ENCODE data around the gene RNU6-9.

Gene RNU6-9

GRCh38 chr19:861756-862580 lies 31.3 kb upstream of the RNU6-9 start:
- H3K4me3 ChIP-seq (ENCODE audit: low read depth, low read length): no peak overlapping the region

GRCh38 chr19:862581-863314 lies 30.5 kb upstream of the RNU6-9 start:
- no peak overlapping the region for H3K4me3 ChIP-seq (ENCODE audit: low read depth, low read length)

GRCh38 chr19:863315-863620 lies 30.0 kb upstream of the RNU6-9 start:
- no peak overlapping the region for H3K4me3 ChIP-seq (ENCODE audit: low read depth, low read length)

- no peak overlapping the region for H3K4me3 ChIP-seq (ENCODE audit: low read depth, low read length)
Observed at GRCh38 chr19:866769-867300, 26.4 kb upstream of the RNU6-9 start.

GRCh38 chr19:867301-867793 lies 25.9 kb upstream of the RNU6-9 start:
- H3K4me3 ChIP-seq (ENCODE audit: low read depth, low read length): no peak overlapping the region

GRCh38 chr19:867855-868457 lies 25.3 kb upstream of the RNU6-9 start:
- H3K4me3 ChIP-seq (ENCODE audit: low read depth, low read length): no peak overlapping the region

GRCh38 chr19:868458-869244 lies 24.6 kb upstream of the RNU6-9 start:
- no peak overlapping the region for H3K4me3 ChIP-seq (ENCODE audit: low read depth, low read length)

- no peak overlapping the region for H3K4me3 ChIP-seq (ENCODE audit: low read depth, low read length)
Observed at GRCh38 chr19:869245-870177, 23.8 kb upstream of the RNU6-9 start.

- H3K4me3 ChIP-seq (ENCODE audit: low read depth, low read length): no peak overlapping the region
Observed at GRCh38 chr19:870314-870713, 23.0 kb upstream of the RNU6-9 start.

- no peak overlapping the region for H3K4me3 ChIP-seq (ENCODE audit: low read depth, low read length)
Observed at GRCh38 chr19:870963-871401, 22.3 kb upstream of the RNU6-9 start.

GRCh38 chr19:871446-872265 lies 21.6 kb upstream of the RNU6-9 start:
- no peak overlapping the region for H3K4me3 ChIP-seq (ENCODE audit: low read depth, low read length)

- H3K4me3 ChIP-seq (ENCODE audit: low read depth, low read length): no peak overlapping the region
Observed at GRCh38 chr19:872266-872951, 20.9 kb upstream of the RNU6-9 start.

GRCh38 chr19:873084-873483 lies 20.2 kb upstream of the RNU6-9 start:
- H3K4me3 ChIP-seq (ENCODE audit: low read depth, low read length): no peak overlapping the region

- H3K4me3 ChIP-seq (ENCODE audit: low read depth, low read length): no peak overlapping the region
Observed at GRCh38 chr19:873561-874041, 19.7 kb upstream of the RNU6-9 start.

GRCh38 chr19:875265-875879 lies 17.9 kb upstream of the RNU6-9 start:
- H3K4me3 ChIP-seq (ENCODE audit: low read depth, low read length): no peak overlapping the region

GRCh38 chr19:876089-876488 lies 17.2 kb upstream of the RNU6-9 start:
- H3K4me3 ChIP-seq (ENCODE audit: low read depth, low read length): no peak overlapping the region

- no peak overlapping the region for H3K4me3 ChIP-seq (ENCODE audit: low read depth, low read length)
Observed at GRCh38 chr19:876780-877314, 16.4 kb upstream of the RNU6-9 start.
